H1 (cell line): ENCODE measurements around the gene IL1RL1. TPM values are rescaled to one million over a fixed set of nuclear protein-coding genes. Genes with fewer than 3 reads are reported as not detected.

Experiments used
- ATF3 ChIP-seq: IDR thresholded peaks from 2 replicates; pipeline ENCODE4 v1.6.1; 2011; ENCODE audit warnings: low read depth, mild to moderate bottlenecking, low read length; ENCODE audit not compliant: insufficient read depth
- BRCA1 ChIP-seq: IDR thresholded peaks from 2 replicates; pipeline ENCODE4 v1.6.1; 2012; ENCODE audit warnings: low read depth, low read length, improper control_type of control experiment
- CTCF ChIP-seq, 3 experiments: IDR thresholded peaks; 1 replicate in 2 of 3; 2 replicates in 1 of 3; pipeline versions ENCODE4 v1.5.1 to v1.6.1; 2011; ENCODE audit warnings: low read length in 3 of 3, mild to moderate bottlenecking in 3 of 3, inconsistent platforms in 2 of 3, low read depth in 1 of 3, moderate library complexity in 1 of 3; ENCODE audit not compliant: insufficient read depth in 1 of 3; ENCODE audit errors: control extremely low read depth in 1 of 3
- E2F6 ChIP-seq: IDR thresholded peaks from 2 replicates; pipeline ENCODE4 v1.6.1; 2012; ENCODE audit warnings: inconsistent platforms
- EP300 ChIP-seq, 2 experiments: IDR thresholded peaks; 1 replicate in 1 of 2; 2 replicates in 1 of 2; pipeline ENCODE4 v1.6.1; 2011 to 2012; ENCODE audit warnings: low read depth in 2 of 2, low read length in 2 of 2, mild to moderate bottlenecking in 2 of 2, borderline replicate concordance in 1 of 2, inconsistent platforms in 1 of 2, moderate library complexity in 1 of 2
- MAX ChIP-seq: IDR thresholded peaks from 2 replicates; pipeline ENCODE4 v1.6.1; 2012; ENCODE audit warnings: inconsistent platforms
- SP1 ChIP-seq: IDR thresholded peaks from 2 replicates; pipeline ENCODE4 v1.6.1; 2011; ENCODE audit warnings: low read depth, low read length
- TAF1 ChIP-seq: IDR thresholded peaks from 2 replicates; pipeline ENCODE4 v1.6.1; 2011; ENCODE audit warnings: mild to moderate bottlenecking, low read depth, low read length
- polyA plus RNA-seq, 7 experiments: library from polyadenylated mRNA; depleted of rRNA in 3 of 7; stranded (reverse) in 5 of 7; unstranded in 2 of 7; fragments of >200 nt in 5 of 7; fragments of 200-250 nt in 2 of 7; gene quantifications; 1 replicate in 5 of 7; 2 replicates in 1 of 7; 4 replicates in 1 of 7; pipeline versions ENCODE4 v1.2.1 to v1.2.3, GENCODE V29; 2011 to 2013; ENCODE audit warnings: missing spikeins in 2 of 7, mixed read lengths in 2 of 7
- total RNA-seq: library from RNA; stranded (reverse); fragmentation: NEBNext Ultra II Directional; extraction: Animal tissue kit (Norgen Biotek cat#: 25700); gene quantifications from 2 replicates; pipeline ENCODE4 v1.2.1, GENCODE V29; 2021

The IL1RL1 gene
- total and polyA plus RNA-seq, 2 of the 8 experiments (the other 6 are each of a cell fraction or from before 2014, with no cell fraction given) = not detected

GRCh38 chr2:102350137-102350793 is 38.9 kb downstream of the IL1RL1 start (continued):
- TF ChIP-seq E2F6 = no peak
- no peak for TF ChIP-seq SP1
- TF ChIP-seq EP300 (IDR thresholded peaks at IDR 0.05; ENCODE audit: borderline replicate concordance in 1 of 2, low read depth in 2 of 2, low read length in 2 of 2) = no peak
- no peak for TF ChIP-seq CTCF (IDR thresholded peaks at IDR 0.05; ENCODE audit: control extremely low read depth in 1 of 3, insufficient read depth in 1 of 3, low read depth in 1 of 3, low read length in 3 of 3)
- TF ChIP-seq BRCA1 = no peak
- no peak for TF ChIP-seq TAF1
- no peak for TF ChIP-seq ATF3
- no peak for TF ChIP-seq MAX
